ENCODE data around the gene COL8A1. TPM values are rescaled to one million over a fixed set of nuclear protein-coding genes. Genes with fewer than 3 reads are reported as not detected.

Gene COL8A1
- total and polyA plus RNA-seq, 11 donors = 4.9 to 39.2 (median 21.1) TPM

GRCh38 chr3:99634881-99635280 lies 3.5 kb upstream of the COL8A1 start:
- 80 to 91% (median 88%) methylated on average over 1 of the region's 1 CpG for WGBS, 4 donors
- Histone ChIP-seq H3K4me1 (peaks cover 0 to 22% (median 5%) of the 10 kb centered on the region in 12 donors), H3K9me3 (no peaks in the 10 kb centered on the region), H3K27me3 (peaks cover 0 to 39% (median 15%) of the 10 kb centered on the region in 9 donors), H3K36me3 (no peaks in the 10 kb centered on the region), H3K4me3 (no peak overlapping the region), H3K27ac (no peak overlapping the region)
- ATAC-seq (no peak), DNase-seq (no peak)
- intact Hi-C loops (cut with DNase I) = loop anchor here in 5 of 10 donors (5.0 to 10.0 kb wide), 6 partner anchors 52 to 138 kb away; no protein-coding TSS in a partner anchor
- TF ChIP-seq CTCF (IDR thresholded peaks at IDR 0.05) = no peak
- no peak for TF ChIP-seq POLR2A (IDR thresholded peaks at IDR 0.05)

- peaks cover 0 to 39% (median 15%) of the 10 kb centered on the region in 9 donors for H3K27me3 ChIP-seq
- H3K36me3 ChIP-seq = no peaks in the 10 kb centered on the region
- H3K4me3 ChIP-seq = peak overlapping the region in 1 of 12 donors; percentile 10
- 63 to 85% (median 80%) methylated on average over 1 of the region's 1 CpG for WGBS, 4 donors
- intact Hi-C loops (cut with DNase I) = loop anchor here in 5 of 10 donors (5.0 to 10.0 kb wide), 6 partner anchors 52 to 138 kb away; no protein-coding TSS in a partner anchor
- H3K27ac ChIP-seq = no peak overlapping the region
- DNase-seq (no peak), ATAC-seq (no peak)
- TF ChIP-seq CTCF (IDR thresholded peaks at IDR 0.05) (no peak), POLR2A (IDR thresholded peaks at IDR 0.05) (no peak)
- no peaks in the 10 kb centered on the region for H3K9me3 ChIP-seq
- H3K4me1 ChIP-seq = peaks cover 0 to 22% (median 5%) of the 10 kb centered on the region in 12 donors
Observed at GRCh38 chr3:99635348-99635747, 3.0 kb upstream of the COL8A1 start.

- Histone ChIP-seq H3K27me3 (peaks cover 0 to 39% (median 15%) of the 10 kb centered on the region in 9 donors), H3K4me1 (peaks cover 0 to 26% (median 5%) of the 10 kb centered on the region in 12 donors), H3K9me3 (no peaks in the 10 kb centered on the region), H3K4me3 (peak overlapping the region; percentile 22 to 76 (median 58)), H3K27ac (peak overlapping the region; percentile 1 to 91 (median 78)), H3K36me3 (no peaks in the 10 kb centered on the region)
- DNase-seq (no peak), ATAC-seq (peak in 3 of 4 donors; percentile 10 to 21 (median 19))
- intact Hi-C loops (cut with DNase I) = loop anchor here in 5 of 10 donors (5.0 to 10.0 kb wide), 6 partner anchors 50 to 140 kb away; no protein-coding TSS in a partner anchor
- TF ChIP-seq POLR2A (IDR thresholded peaks at IDR 0.05) (no peak), CTCF (IDR thresholded peaks at IDR 0.05) (peak in 1 of 12 donors; percentile 6)
- 12 to 29% (median 19%) methylated on average over 6 of the region's 6 CpGs for WGBS, 4 donors
Observed at GRCh38 chr3:99637016-99637367, 1.4 kb upstream of the COL8A1 start.

GRCh38 chr3:99637368-99638111 lies 854 bp upstream of the COL8A1 start:
- Histone ChIP-seq H3K9me3 (no peaks in the 10 kb centered on the region), H3K27ac (peak overlapping the region; percentile 50 to 91 (median 78)), H3K36me3 (no peaks in the 10 kb centered on the region), H3K4me3 (peak overlapping the region; percentile 22 to 76 (median 58)), H3K4me1 (peaks cover 0 to 26% (median 5%) of the 10 kb centered on the region in 12 donors), H3K27me3 (peaks cover 0 to 39% (median 15%) of the 10 kb centered on the region in 9 donors)
- ATAC-seq = peak in 3 of 4 donors; percentile 19 to 45 (median 41)
- TF ChIP-seq POLR2A (IDR thresholded peaks at IDR 0.05) = no peak
- no peak for TF ChIP-seq CTCF (IDR thresholded peaks at IDR 0.05)
- WGBS, 4 donors = 1% methylated on average over 20 to 22 of the region's 22 CpGs
- peak in 3 of 5 donors; percentile 13 to 29 (median 28) for DNase-seq
- intact Hi-C loops (cut with DNase I) = loop anchor here in 5 of 10 donors (5.0 to 10.0 kb wide), 6 partner anchors 50 to 140 kb away; no protein-coding TSS in a partner anchor
